B cell (primary cell): ENCODE data around the gene KCNK7. TPM values are rescaled to one million over a fixed set of nuclear protein-coding genes. Genes with fewer than 3 reads are reported as not detected.

Experiments used
- ATAC-seq: fragments of 200-7000 bp; cut with Tn5 transposase; one replicate; pipeline ENCODE4 v1.10.0; 2021; ENCODE audit warnings: low read depth, mild to moderate bottlenecking, moderate number of reproducible peaks, moderate library complexity
- CTCF ChIA-PET: fragments of 350-600 bp; sonication (Branson Sonifier 250); formaldehyde crosslinking; loops from one replicate; lab custom pipeline; 2021; ENCODE audit warnings: antibody characterized with exemption, inconsistent platforms; lab: Charles Lee
- POLR2A ChIA-PET: fragments of 350-600 bp; sonication (Branson Sonifier 250); formaldehyde crosslinking; loops from one replicate; lab custom pipeline; 2021; ENCODE audit warnings: antibody characterized with exemption; lab: Charles Lee
- DNase-seq: peaks from one replicate; pipeline ENCODE4 v3.0.0; 2013
- H2AFZ ChIP-seq: 2 replicates; pipeline ENCODE4 v1.6.1; 2012; ENCODE audit warnings: mild to moderate bottlenecking, low read depth, low read length; ENCODE audit not compliant: insufficient read depth, poor library complexity, severe bottlenecking
- H3K27ac ChIP-seq, 2 donors: 1 replicate in 1 of 2; 2 replicates in 1 of 2; pipeline ENCODE4 v1.5.1; 2012 to 2013; ENCODE audit warnings: low read length in 2 of 2, mild to moderate bottlenecking in 2 of 2, moderate library complexity in 1 of 2
- H3K27me3 ChIP-seq, 4 experiments: fragments of 200-600 bp in 1 of 4; sonication (generic) in 1 of 4; replicated peaks in 1 of 4; 1 replicate in 2 of 4; 2 replicates in 2 of 4; pipeline versions ENCODE4 v1.6.1 to v1.7.0; 2013 to 2016; ENCODE audit warnings: low read length in 3 of 4, mild to moderate bottlenecking in 2 of 4, mixed read lengths in 1 of 4, moderate library complexity in 1 of 4; ENCODE audit not compliant: insufficient read depth in 4 of 4, control insufficient read depth in 3 of 4; ENCODE audit errors: control extremely low read depth in 1 of 4
- H3K36me3 ChIP-seq, 2 experiments: replicated peaks in 1 of 2; 1 replicate in 1 of 2; 2 replicates in 1 of 2; pipeline versions ENCODE4 v1.6.1 to v1.7.1; 2013; ENCODE audit warnings: low read length in 1 of 2; ENCODE audit not compliant: insufficient read depth in 2 of 2, control insufficient read depth in 1 of 2; ENCODE audit errors: control extremely low read depth in 1 of 2, extremely low read depth in 1 of 2
- H3K4me1 ChIP-seq, 2 donors: fragments of 200-600 bp in 1 of 2; sonication (generic) in 1 of 2; 1 replicate in 1 of 2; 2 replicates in 1 of 2; pipeline versions ENCODE4 v1.5.1 to v1.6.1; 2013 to 2017; ENCODE audit warnings: low read length in 2 of 2; ENCODE audit not compliant: control insufficient read depth in 2 of 2, insufficient read depth in 2 of 2
- H3K4me2 ChIP-seq: replicated peaks from 2 replicates; pipeline ENCODE3; 2012; ENCODE audit warnings: mild to moderate bottlenecking, low read depth, low read length; ENCODE audit not compliant: poor library complexity, severe bottlenecking
- H3K4me3 ChIP-seq, 5 experiments: fragments of 200-600 bp in 1 of 5; sonication (generic) in 1 of 5; 1 replicate in 3 of 5; 2 replicates in 2 of 5; pipeline versions ENCODE4 v1.5.1 to v1.7.0; 2011 to 2016; ENCODE audit warnings: low read length in 4 of 5, mild to moderate bottlenecking in 4 of 5, low read depth in 2 of 5, control low read depth in 1 of 5, moderate library complexity in 1 of 5; ENCODE audit not compliant: insufficient read depth in 1 of 5; ENCODE audit errors: control extremely low read depth in 1 of 5, extremely low read depth in 1 of 5
- H3K79me2 ChIP-seq: fragments of 200-600 bp; sonication (generic); one replicate; pipeline ENCODE4 v1.6.0; 2016; ENCODE audit warnings: low read length; ENCODE audit not compliant: control insufficient read depth, insufficient read depth
- H3K9ac ChIP-seq: fragments of 200-600 bp; sonication (generic); 2 replicates; pipeline ENCODE4 v1.6.1; 2017; ENCODE audit warnings: mild to moderate bottlenecking, low read length, moderate library complexity
- H3K9me3 ChIP-seq, 3 donors: one replicate each; pipeline versions ENCODE4 v1.6.1 to v1.7.1; 2013; ENCODE audit warnings: low read length in 2 of 3; ENCODE audit not compliant: control insufficient read depth in 2 of 3, insufficient read depth in 1 of 3; ENCODE audit errors: control extremely low read depth in 1 of 3
- H4K20me1 ChIP-seq: 2 replicates; pipeline ENCODE4 v1.6.0; 2012; ENCODE audit warnings: mild to moderate bottlenecking, low read length; ENCODE audit not compliant: insufficient read depth, control insufficient read depth, poor library complexity, severe bottlenecking
- H3K27ac Mint-ChIP-seq: one replicate; pipeline ENCODE4 v1.8.0; 2021; ENCODE audit warnings: mixed read lengths
- H3K27me3 Mint-ChIP-seq: one replicate; pipeline ENCODE4 v1.8.0; 2021; ENCODE audit warnings: mixed read lengths
- H3K4me1 Mint-ChIP-seq: one replicate; pipeline ENCODE4 v1.8.0; 2021; ENCODE audit warnings: mixed read lengths
- H3K4me3 Mint-ChIP-seq: one replicate; pipeline ENCODE4 v1.8.0; 2021; ENCODE audit warnings: mixed read lengths
- H3K9me3 Mint-ChIP-seq: one replicate; pipeline ENCODE4 v1.8.0; 2022; ENCODE audit warnings: mixed read lengths; ENCODE audit not compliant: insufficient read depth
- CTCF ChIP-seq: fragments of 200-600 bp; IDR thresholded peaks from one replicate; pipeline ENCODE4 v1.8.0; 2022; ENCODE audit warnings: antibody characterized with exemption, mild to moderate bottlenecking
- EZH2 ChIP-seq: IDR thresholded peaks from 2 replicates; pipeline ENCODE4 v1.6.1; 2012; ENCODE audit warnings: borderline replicate concordance, low read depth, mild to moderate bottlenecking, moderate library complexity, low read length; ENCODE audit not compliant: insufficient read depth, poor library complexity, severe bottlenecking
- WGBS: methylation state at CpG from one replicate; pipeline ENCODE4 v1.1.5; 2013; ENCODE audit warnings: missing lambda C conversion rate; ENCODE audit not compliant: insufficient coverage; 5-methylcytosine and 5-hydroxymethylcytosine counted together
- intact Hi-C: fragments of 100-400 bp; cut with micrococcal nuclease; formaldehyde crosslinking; loops from one replicate; pipeline ENCODE4 v1.10.0; 2022
- polyA plus RNA-seq: library from polyadenylated mRNA; depleted of rRNA; stranded (reverse); fragments of >200 nt; gene quantifications from 2 replicates; pipeline ENCODE4 v1.2.3, GENCODE V29; 2012
- total RNA-seq, 2 donors: library from RNA; stranded (reverse); fragments of 120-200 nt in 1 of 2; gene quantifications; 1 replicate in 1 of 2; 2 replicates in 1 of 2; pipeline versions ENCODE4 v1.2.3 to v1.2.4, GENCODE V29; 2013 to 2022

KCNK7 gene
- total and polyA plus RNA-seq, 2 donors (not counting 1 experiment from before 2014, with no cell fraction given) = 2.2 to 3.5 TPM

DNA sequence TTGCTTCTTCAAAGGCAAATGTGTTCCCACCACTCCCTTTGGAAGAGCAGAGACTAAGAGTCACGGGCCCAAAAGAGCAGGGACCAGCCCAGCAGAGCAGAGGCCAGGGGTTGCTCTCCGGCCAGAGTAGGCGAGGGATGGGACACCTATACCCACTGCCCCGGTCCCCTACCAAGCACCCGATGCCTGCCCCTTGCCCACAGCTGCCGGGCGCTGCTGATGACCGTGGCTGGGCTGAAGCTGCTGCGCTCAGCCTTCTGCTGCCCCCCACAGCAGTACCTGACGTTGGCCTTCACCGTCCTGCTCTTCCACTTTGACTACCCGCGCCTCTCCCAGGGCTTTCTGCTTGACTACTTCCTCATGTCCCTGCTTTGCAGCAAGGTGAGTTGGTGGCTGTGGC, 31.6 kb upstream of the KCNK7 start:
- intact Hi-C loops = no loop called here
- Mint-ChIP-seq H3K27me3 (no peaks in the 10 kb centered on the region), H3K4me3 (no peak overlapping the region), H3K27ac (no peak overlapping the region), H3K9me3 (no peaks in the 10 kb centered on the region), H3K4me1 (peaks cover 9% of the 10 kb centered on the region)
- Histone ChIP-seq H3K9me3 (no peaks in the 10 kb centered on the region), H3K27ac (no peak overlapping the region), H3K4me2 (no peak overlapping the region), H3K27me3 (no peaks in the 10 kb centered on the region), H4K20me1 (peaks cover 35% of the 10 kb centered on the region), H2AFZ (no peak overlapping the region), H3K4me1 (peaks cover 6 to 11% of the 10 kb centered on the region in 2 donors), H3K36me3 (peaks cover 0 to 84% of the 10 kb centered on the region in 2 experiments), H3K9ac (no peak overlapping the region), H3K79me2 (peaks cover 78% of the 10 kb centered on the region), H3K4me3 (no peak overlapping the region)
- ATAC-seq (no peak), DNase-seq (no peak)
- TF ChIP-seq EZH2 (no peak), CTCF (no peak)
- ChIA-PET CTCF (interaction anchor here (1.4 to 6.7 kb wide), 13 partner anchors 10 to 263 kb away, joined by 4 to 86 read pairs (median 12); partner anchors contain the start of genes CCDC85B, KAT5, PCNX3 and RELA), POLR2A (interaction anchor here (1.6 to 2.1 kb wide), 3 partner anchors 10 to 84 kb away, joined by 7 to 13 read pairs (median 10); partner anchors contain the start of genes KAT5 and SIPA1)
- 95% methylated on average over 10 of the region's 13 CpGs for WGBS

- no peak overlapping the region for H2AFZ ChIP-seq
- no peak overlapping the region for H3K4me3 Mint-ChIP-seq
- H3K79me2 ChIP-seq = peaks cover 73% of the 10 kb centered on the region
- peaks cover 0 to 87% of the 10 kb centered on the region in 2 experiments for H3K36me3 ChIP-seq
- H3K4me1 Mint-ChIP-seq = peaks cover 12% of the 10 kb centered on the region
- H3K9me3 ChIP-seq = no peaks in the 10 kb centered on the region
- intact Hi-C loops = loop anchor here (1.0 kb wide), 5 partner anchors 13 to 364 kb away; partner anchors contain the start of gene SIPA1
- no peak overlapping the region for H3K27ac ChIP-seq
- POLR2A ChIA-PET = interaction anchor here (1.1 to 2.1 kb wide), 7 partner anchors 11 to 86 kb away, joined by 3 to 13 read pairs (median 5); partner anchors contain the start of genes KAT5, PCNX3, RELA and SIPA1
- WGBS = 74% methylated on average over 28 of the region's 30 CpGs
- CTCF ChIA-PET = interaction anchor here (0.6 to 6.7 kb wide), 38 partner anchors 8 to 363 kb away, joined by 3 to 86 read pairs (median 5); partner anchors contain the start of genes AP5B1, CCDC85B, KAT5 and PCNX3
- H3K9me3 Mint-ChIP-seq = no peaks in the 10 kb centered on the region
- ATAC-seq (peak; percentile 95), DNase-seq (peak; percentile 84)
- peak overlapping the region; percentile 56 for H3K4me2 ChIP-seq
- peaks cover 6 to 11% of the 10 kb centered on the region in 2 donors for H3K4me1 ChIP-seq
- peak overlapping the region; percentile 5 for H3K27ac Mint-ChIP-seq
- no peak overlapping the region for H3K9ac ChIP-seq
- no peaks in the 10 kb centered on the region for H3K27me3 Mint-ChIP-seq
- peaks cover 34% of the 10 kb centered on the region for H4K20me1 ChIP-seq
- H3K4me3 ChIP-seq = no peak overlapping the region
- no peak for TF ChIP-seq EZH2
- peak; percentile 83 for TF ChIP-seq CTCF
- H3K27me3 ChIP-seq = no peaks in the 10 kb centered on the region
These were observed 30.2 kb upstream of the KCNK7 start for GRCh38 chr11:65625628-65626342.
